Parathyroid adenoma (tissue), 2 donors: Measurements from ENCODE around the gene METTL2A.
"Not testable (repeated sequence)": the region's sequence is repeated elsewhere in the genome, so short reads cannot be mapped to it uniquely, and the experiment has no call there.

Experiments used
- H2AFZ ChIP-seq: fragments of 300-600 bp; sonication (generic); one replicate; pipeline ENCODE4 v1.7.0; 2017; ENCODE audit warnings: antibody characterized with exemption, mild to moderate bottlenecking
- H3K27ac ChIP-seq: fragments of 300-600 bp; sonication (generic); one replicate; pipeline ENCODE4 v1.7.0; 2017
- H3K27me3 ChIP-seq: fragments of 300-600 bp; sonication (generic); one replicate; pipeline ENCODE4 v1.7.0; 2017; ENCODE audit warnings: low read length; ENCODE audit not compliant: control insufficient read depth, insufficient read depth
- H3K36me3 ChIP-seq: fragments of 300-600 bp; sonication (generic); one replicate; pipeline ENCODE4 v1.7.0; 2017; ENCODE audit warnings: low read length; ENCODE audit not compliant: control insufficient read depth, insufficient read depth
- H3K4me1 ChIP-seq: fragments of 300-600 bp; sonication (generic); one replicate; pipeline ENCODE4 v1.7.0; 2017; ENCODE audit warnings: control low read depth
- H3K4me2 ChIP-seq: fragments of 300-600 bp; sonication (generic); one replicate; pipeline ENCODE4 v1.7.0; 2017; ENCODE audit warnings: low read length
- H3K4me3 ChIP-seq: fragments of 300-600 bp; sonication (generic); one replicate; pipeline ENCODE4 v1.7.0; 2017; ENCODE audit warnings: low read depth, low read length
- H3K79me2 ChIP-seq: fragments of 300-600 bp; sonication (generic); one replicate; pipeline ENCODE4 v1.7.0; 2017; ENCODE audit warnings: control low read depth
- H3K9ac ChIP-seq: fragments of 300-600 bp; sonication (generic); one replicate; pipeline ENCODE4 v1.7.0; 2017; ENCODE audit warnings: mild to moderate bottlenecking
- H3K9me3 ChIP-seq: fragments of 300-600 bp; sonication (generic); one replicate; pipeline ENCODE4 v1.7.0; 2017; ENCODE audit warnings: low read length; ENCODE audit not compliant: control insufficient read depth
- TF ChIP-seq, protein P1 (sequence below): fragments of 300-600 bp; sonication (generic); IDR thresholded peaks from one replicate; pipeline ENCODE4 v1.7.0; 2017; ENCODE audit warnings: antibody characterized with exemption, mild to moderate bottlenecking
- donor health status: primary hyperparathyroidism.

METTL2A gene

GRCh38 chr17:62423647-62424461, at the start of gene METTL2A:
Gene METTL2A (plus strand): TSS chr17:62423897. CDS start chr17:62423903, 6 bp downstream.
- not testable (repeated sequence) for H3K27me3 ChIP-seq, H3K9me3 ChIP-seq, H3K36me3 ChIP-seq, H3K4me1 ChIP-seq, H3K79me2 ChIP-seq, H3K9ac ChIP-seq
- TF ChIP-seq, protein P1, sequence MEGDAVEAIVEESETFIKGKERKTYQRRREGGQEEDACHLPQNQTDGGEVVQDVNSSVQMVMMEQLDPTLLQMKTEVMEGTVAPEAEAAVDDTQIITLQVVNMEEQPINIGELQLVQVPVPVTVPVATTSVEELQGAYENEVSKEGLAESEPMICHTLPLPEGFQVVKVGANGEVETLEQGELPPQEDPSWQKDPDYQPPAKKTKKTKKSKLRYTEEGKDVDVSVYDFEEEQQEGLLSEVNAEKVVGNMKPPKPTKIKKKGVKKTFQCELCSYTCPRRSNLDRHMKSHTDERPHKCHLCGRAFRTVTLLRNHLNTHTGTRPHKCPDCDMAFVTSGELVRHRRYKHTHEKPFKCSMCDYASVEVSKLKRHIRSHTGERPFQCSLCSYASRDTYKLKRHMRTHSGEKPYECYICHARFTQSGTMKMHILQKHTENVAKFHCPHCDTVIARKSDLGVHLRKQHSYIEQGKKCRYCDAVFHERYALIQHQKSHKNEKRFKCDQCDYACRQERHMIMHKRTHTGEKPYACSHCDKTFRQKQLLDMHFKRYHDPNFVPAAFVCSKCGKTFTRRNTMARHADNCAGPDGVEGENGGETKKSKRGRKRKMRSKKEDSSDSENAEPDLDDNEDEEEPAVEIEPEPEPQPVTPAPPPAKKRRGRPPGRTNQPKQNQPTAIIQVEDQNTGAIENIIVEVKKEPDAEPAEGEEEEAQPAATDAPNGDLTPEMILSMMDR = peak; percentile 45
- Histone ChIP-seq H2AFZ (peak within 1 kb of the TSS; percentile 88), H3K4me2 (peak within 1 kb of the TSS; percentile 55), H3K4me3 (peak within 1 kb of the TSS; percentile 78), H3K27ac (peak within 1 kb of the TSS; percentile 63)

- no peaks in the 10 kb centered on the region for H3K36me3 ChIP-seq
- no peak within 1 kb of the TSS for H3K9ac ChIP-seq
- H3K4me1 ChIP-seq = no peaks in the 10 kb centered on the region
- H2AFZ ChIP-seq = no peak within 1 kb of the TSS
- H3K27ac ChIP-seq = no peak within 1 kb of the TSS
- H3K4me3 ChIP-seq = no peak within 1 kb of the TSS
- H3K79me2 ChIP-seq = no peaks in the 10 kb centered on the region
- H3K9me3 ChIP-seq = no peaks in the 10 kb centered on the region
- no peaks in the 10 kb centered on the region for H3K27me3 ChIP-seq
- no peak within 1 kb of the TSS for H3K4me2 ChIP-seq
- TF ChIP-seq, protein P1 = no peak
Measured at GRCh38 chr17:62380253-62380652, 43.4 kb upstream of the METTL2A start, which contains the start of gene EFCAB3. Gene EFCAB3 (plus strand): TSS chr17:62380553. CDS start chr17:62382980, 2,427 bp downstream.

DNA sequence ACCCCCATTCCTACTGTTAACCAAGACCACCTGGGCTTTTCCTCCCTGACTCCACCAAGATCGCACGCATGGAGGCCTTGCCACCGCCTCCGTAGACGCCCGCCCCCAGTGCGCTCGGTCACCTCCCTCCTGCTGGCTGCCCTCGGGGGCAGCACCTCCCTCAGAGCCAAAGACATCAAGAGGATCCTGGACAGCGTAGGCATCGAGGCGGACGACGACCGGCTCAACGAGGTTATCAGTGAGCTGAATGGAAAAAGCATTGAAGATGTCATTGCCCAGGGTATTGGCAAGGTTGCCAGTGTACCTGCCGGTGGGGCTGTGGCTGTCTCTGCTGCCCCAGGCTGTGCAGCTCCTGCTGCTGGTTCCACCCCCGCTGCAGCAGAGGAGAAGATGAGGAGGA, 42.1 kb upstream of the METTL2A start:
- H3K9me3 ChIP-seq = no peaks in the 10 kb centered on the region
- H3K27ac ChIP-seq = no peak overlapping the region
- no peaks in the 10 kb centered on the region for H3K79me2 ChIP-seq
- no peak overlapping the region for H3K9ac ChIP-seq
- H2AFZ ChIP-seq = no peak overlapping the region
- no peaks in the 10 kb centered on the region for H3K36me3 ChIP-seq
- H3K4me3 ChIP-seq = no peak overlapping the region
- no peak overlapping the region for H3K4me2 ChIP-seq
- H3K4me1 ChIP-seq = no peaks in the 10 kb centered on the region
- TF ChIP-seq, protein P1 = no peak
- no peaks in the 10 kb centered on the region for H3K27me3 ChIP-seq

- Histone ChIP-seq H3K27me3 (no peaks in the 10 kb centered on the region), H3K9me3 (no peaks in the 10 kb centered on the region)
Measured at GRCh38 chr17:62388856-62389255, 34.8 kb upstream of the METTL2A start.

More at GRCh38 chr17:62388856-62389255, 34.8 kb upstream of the METTL2A start:
- Histone ChIP-seq H3K4me1 (no peaks in the 10 kb centered on the region), H3K9ac (no peak overlapping the region), H3K4me2 (no peak overlapping the region), H3K4me3 (no peak overlapping the region), H3K79me2 (no peaks in the 10 kb centered on the region), H2AFZ (no peak overlapping the region), H3K36me3 (no peaks in the 10 kb centered on the region), H3K27ac (no peak overlapping the region)
- TF ChIP-seq, protein P1 = no peak
